Mesenteric fat pad (tissue), 1 donor: Measurements from ENCODE around the gene RGPD3. TPM values are rescaled to one million over a fixed set of nuclear protein-coding genes. Genes with fewer than 3 reads are reported as not detected.
"Not testable (repeated sequence)": the region's sequence is repeated elsewhere in the genome, so short reads cannot be mapped to it uniquely, and the experiment has no call there.

ENCODE experiments used
- DNase-seq: peaks from one replicate; pipeline ENCODE4 v3.0.0-alpha.2; 2020; ENCODE audit warnings: low spot score
- long read RNA-seq: library from polyadenylated mRNA; unstranded; transcript quantifications from one replicate; pipeline ENCODE4 v2.0.0, GENCODE V29; 2020
- total RNA-seq: library from RNA; stranded (reverse); fragmentation: NEBNext Ultra II Directional; extraction: Animal tissue kit (Norgen Biotek cat#: 25700); gene quantifications from one replicate; pipeline ENCODE4 v1.2.1, GENCODE V29; 2021
- donor health status: DM: yes; HTN: yes; CAD: no.

RGPD3 gene
- total RNA-seq: 0.42 TPM
- long read RNA-seq: 0 reads

GRCh38 chr2:106468107-106468506, at the start of gene RGPD3:
Gene RGPD3 (minus strand): TSS chr2:106468413. CDS start chr2:106468288, 125 bp downstream.
- not testable (repeated sequence) for DNase-seq

DNA sequence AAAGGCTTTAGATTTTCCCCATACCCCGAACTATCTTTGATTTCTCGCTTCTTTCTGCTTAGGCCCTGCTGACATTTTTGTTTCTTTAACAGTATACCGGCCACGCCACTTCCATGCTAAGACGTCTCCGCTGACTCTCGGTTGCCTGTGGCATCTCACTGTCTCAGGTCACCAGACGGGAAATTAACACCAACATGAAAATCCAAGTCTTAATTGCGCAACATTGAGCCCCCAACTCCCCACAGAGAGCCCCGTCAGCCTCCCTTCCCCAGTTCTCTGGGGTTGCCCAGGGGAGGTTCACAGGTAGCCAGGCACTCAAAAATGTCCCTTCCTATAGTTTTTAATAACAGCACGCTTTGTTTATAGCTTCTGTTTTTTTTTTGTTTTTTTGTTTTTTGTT, 49.1 kb upstream of the RGPD3 start:
- DNase-seq: no peak

DNA sequence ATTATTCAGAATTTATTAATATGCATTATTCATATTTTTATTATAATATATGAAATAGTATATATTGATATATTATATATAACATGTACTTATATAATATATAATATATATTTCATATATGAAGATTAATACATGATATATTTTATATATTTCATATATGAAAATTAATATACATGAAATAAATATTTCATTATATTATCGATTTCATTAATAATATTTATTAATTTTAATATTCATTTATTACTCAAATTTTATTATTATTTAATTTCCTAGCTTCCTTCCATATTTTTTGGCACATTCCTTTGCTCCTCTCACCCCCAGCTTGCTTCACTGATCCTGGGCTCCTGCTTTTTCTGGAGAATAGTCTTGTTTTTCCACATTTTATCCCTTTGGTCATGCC, 48.7 kb upstream of the RGPD3 start:
- DNase-seq: no peak

- DNase-seq: no peak
These were observed 48.2 kb upstream of the RGPD3 start for GRCh38 chr2:106516436-106516835.

DNA sequence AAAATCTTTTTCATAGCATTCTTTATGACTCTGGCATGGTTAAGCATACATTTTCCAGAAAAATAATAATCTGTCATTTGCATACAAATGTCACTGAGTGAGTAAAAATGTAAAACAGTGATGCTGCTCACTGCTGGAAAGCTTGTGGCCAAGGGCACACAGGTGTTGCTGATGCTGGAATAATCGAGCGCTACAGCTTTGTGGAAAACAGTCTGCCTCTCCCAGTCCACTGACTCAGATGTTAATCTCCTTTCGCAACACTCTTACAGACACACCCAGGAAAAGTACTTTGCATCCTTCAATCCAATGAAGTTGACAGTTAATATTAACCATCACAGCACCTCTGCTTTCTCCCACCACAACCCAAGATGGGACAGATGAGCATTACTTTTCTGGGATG, 46.6 kb upstream of the RGPD3 start:
- not testable (repeated sequence) for DNase-seq

DNA sequence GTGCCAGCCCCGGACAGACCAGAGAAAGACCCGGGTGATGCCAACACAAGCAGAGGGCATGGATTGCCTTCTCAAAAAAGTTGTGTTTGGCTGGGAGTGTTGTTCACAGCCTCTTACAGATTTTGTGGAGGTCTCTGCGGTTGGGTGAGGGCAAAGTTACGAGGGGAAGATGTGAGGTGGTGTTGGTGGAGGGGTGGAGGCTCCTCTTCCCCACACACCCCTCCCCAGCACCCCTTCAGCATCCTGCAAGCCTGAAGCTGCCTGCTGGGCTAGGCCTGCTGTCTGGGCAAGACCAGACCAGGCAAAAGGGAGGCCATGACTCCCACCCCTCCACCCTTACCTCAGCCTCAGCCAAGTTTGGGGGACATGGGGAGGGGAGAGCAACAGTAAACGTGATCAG, 45.2 kb upstream of the RGPD3 start:
- DNase-seq: not testable (repeated sequence)

DNA sequence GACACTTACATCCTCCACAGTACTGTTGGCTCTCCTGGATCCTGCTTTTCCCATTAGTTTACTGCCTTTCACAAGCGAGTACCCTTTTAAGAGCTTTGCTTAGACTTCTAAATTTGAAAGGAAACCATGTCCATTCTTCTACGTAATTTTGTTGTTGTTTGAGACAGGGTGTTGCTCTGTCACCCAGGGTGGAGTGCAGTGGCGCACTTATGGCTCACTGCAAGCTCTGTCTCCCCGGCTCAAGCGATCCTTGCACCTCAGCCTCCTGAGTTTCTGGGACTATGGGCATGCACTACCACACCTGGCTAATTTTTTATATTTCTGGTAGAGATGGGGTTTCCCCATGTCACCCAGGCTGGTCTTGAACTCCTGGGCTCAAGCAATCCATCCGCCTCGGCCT, 43.7 kb upstream of the RGPD3 start:
- not testable (repeated sequence) for DNase-seq

DNA sequence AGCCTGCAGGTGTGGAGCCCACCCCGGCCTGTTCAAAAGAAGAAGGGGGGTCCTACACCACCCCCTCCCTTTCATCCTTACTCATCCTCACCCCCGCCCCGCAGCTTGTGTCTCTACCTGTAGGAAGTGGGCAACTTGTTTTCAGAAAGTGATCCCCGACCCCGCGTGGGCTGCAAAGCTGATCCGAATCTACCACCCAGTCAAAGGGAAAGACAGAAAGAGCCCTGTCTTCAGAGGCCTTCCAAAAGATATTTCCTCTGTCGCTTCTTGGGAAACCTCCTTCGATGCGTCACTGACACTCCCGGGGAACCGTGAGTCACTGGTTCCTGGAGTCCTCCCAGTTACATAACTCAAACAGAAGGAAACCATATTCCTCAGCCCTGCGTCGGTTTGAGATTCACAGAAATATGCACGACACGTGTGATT, 43.3 kb upstream of the RGPD3 start:
- not testable (repeated sequence) for DNase-seq

DNA sequence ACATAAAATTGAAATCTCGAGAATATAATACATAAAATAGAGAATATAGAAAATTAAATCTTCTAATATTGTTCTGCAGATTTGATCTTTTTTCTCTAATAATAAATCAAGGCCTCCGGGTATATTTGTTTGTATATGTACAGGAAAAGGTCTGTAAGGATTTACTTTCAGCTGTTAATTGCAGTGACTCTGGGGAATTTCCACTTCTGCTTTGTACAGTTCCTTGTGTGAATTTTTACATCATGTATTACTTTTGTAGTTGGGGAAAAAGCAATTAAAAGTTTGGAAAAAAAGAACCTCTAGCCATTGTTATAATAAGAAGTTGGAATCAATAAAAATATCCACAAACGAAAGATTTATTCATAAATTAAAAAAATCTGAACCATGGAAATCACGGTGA, 42.6 kb upstream of the RGPD3 start:
- DNase-seq: not testable (repeated sequence)

DNA sequence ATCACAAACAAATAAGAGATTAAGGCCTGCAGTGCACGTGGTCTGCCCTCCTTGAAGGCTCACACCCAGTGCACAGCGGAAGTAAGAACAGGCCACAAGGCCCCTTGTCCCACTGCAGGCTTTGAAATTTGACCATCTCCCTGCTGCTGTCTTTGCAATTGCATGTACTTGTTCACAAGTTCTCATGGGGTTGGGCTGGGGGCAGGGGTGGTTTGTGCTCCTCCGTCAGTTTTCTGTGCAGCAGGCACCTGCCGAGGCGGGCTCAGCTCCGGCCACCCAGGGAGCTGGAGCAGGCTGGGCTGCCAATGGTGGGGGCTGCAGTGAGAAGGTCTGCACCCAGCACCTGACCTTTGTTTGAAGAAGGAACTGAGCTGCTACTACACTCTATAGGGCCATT, 41.2 kb upstream of the RGPD3 start:
- not testable (repeated sequence) for DNase-seq

DNA sequence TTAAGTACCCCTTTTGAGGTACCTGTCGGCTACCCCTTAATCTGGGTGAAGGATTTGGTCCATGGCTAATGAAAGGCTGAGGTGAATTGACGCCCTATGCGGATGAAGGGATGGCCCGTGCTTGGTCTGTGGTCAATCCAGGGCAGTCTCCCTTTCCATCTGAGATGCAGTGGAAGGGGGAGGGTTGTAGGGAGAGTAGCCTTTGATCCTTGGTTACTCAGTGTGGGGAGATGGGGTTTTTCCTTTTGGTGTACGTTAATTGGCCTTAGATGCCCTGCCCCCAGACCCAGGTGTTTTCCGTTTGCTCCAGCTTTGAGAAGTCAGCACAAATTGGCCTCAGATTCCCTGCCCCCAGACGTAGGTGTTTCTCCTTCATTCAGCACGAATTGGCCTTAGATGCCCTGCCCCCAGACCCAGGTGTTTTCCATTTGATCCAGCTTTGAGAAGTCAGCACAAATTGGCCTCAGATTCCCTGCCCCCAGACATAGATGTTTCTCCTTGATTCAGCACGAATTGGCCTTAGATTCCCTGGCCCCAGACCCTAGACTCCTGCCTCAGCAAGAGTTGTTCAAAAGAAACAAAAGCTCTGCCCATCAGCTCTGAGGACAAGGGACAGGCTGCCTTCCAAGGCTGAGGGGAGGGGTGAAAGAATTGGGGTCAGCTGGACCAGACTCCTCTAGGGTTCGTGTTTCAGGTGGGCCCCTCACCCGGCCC, 40.6 kb upstream of the RGPD3 start:
- DNase-seq: not testable (repeated sequence)

DNA sequence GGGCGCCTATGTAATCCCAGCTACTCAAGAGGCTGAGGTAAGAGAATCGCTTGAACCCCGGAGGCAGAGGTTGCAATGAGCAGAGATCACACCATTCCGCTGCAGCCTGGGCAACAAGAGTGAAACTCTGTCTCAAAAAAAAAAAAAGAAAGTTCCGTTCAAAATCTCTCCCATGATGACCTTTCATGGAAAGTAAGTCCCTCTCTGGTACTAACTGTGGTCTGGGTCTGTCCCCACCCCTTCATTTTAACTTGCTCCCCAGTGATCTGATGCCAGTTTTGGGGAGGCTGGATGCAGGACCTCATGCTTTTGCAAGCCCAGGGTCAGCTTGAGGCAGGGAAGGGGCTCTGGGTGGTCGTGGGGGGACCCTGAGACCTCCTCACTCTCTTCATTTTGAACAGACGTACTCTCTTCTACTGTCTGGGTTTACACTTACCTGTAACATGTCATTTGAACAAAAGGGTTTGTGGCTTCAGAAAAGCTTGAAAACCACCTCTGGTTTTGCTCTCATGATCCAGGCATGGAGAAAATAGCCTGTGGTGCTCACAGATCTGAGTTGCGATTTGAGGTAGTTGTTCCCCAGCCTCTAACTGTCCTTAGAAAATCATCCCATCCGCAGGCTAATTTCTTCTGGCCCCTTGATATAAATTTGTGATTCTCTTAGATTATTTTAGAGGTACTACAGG, 37.9 kb upstream of the RGPD3 start:
- not testable (repeated sequence) for DNase-seq

GRCh38 chr2:106504787-106505186, 36.6 kb upstream of the RGPD3 start:
- not testable (repeated sequence) for DNase-seq

GRCh38 chr2:106504192-106504591, 36.0 kb upstream of the RGPD3 start:
- not testable (repeated sequence) for DNase-seq

GRCh38 chr2:106502351-106502750, 34.1 kb upstream of the RGPD3 start:
- DNase-seq: not testable (repeated sequence)

DNA sequence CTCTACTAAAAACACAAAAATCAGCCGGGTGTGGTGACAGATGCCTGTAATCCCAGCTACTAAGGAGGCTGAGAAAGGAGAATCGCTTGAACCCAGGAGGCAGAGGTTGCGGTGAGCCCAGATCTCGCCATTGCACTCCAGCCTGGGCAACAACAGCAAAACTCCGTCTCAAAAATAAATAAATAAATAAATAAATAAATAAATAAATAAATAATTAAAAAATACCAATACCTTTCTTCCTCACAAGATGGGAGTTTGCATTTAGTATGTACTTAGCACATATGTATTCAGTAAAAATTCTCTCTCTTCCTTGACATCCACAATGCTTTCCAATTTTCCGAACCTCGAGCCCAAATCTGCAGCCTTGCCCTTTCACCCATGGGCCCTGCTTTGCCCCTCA, 32.1 kb upstream of the RGPD3 start:
- DNase-seq: not testable (repeated sequence)

- not testable (repeated sequence) for DNase-seq
These were observed 30.3 kb upstream of the RGPD3 start for GRCh38 chr2:106498549-106498948.

GRCh38 chr2:106492913-106493312, 24.7 kb upstream of the RGPD3 start:
- DNase-seq: not testable (repeated sequence)

DNA sequence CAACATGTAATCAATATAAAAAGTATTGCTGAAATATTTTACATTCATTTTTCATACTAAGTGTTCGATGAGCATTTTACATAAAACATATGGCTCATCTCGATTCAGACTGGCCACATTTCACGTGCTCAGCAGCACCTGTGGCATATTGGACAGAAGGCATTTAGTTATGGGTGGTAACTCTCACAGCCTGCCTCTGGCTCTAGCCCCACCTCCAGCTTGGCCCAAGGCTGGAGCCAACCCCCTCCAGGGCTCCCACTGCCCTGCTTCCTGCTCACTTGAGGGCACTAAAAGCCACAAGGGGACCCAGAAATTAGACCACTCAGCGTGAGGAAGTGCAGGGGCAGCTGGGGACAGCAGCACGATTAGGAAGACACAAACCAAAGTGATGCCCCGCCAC, 24.2 kb upstream of the RGPD3 start:
- DNase-seq: not testable (repeated sequence)

GRCh38 chr2:106489701-106490100, 21.5 kb upstream of the RGPD3 start:
- DNase-seq: not testable (repeated sequence)

DNA sequence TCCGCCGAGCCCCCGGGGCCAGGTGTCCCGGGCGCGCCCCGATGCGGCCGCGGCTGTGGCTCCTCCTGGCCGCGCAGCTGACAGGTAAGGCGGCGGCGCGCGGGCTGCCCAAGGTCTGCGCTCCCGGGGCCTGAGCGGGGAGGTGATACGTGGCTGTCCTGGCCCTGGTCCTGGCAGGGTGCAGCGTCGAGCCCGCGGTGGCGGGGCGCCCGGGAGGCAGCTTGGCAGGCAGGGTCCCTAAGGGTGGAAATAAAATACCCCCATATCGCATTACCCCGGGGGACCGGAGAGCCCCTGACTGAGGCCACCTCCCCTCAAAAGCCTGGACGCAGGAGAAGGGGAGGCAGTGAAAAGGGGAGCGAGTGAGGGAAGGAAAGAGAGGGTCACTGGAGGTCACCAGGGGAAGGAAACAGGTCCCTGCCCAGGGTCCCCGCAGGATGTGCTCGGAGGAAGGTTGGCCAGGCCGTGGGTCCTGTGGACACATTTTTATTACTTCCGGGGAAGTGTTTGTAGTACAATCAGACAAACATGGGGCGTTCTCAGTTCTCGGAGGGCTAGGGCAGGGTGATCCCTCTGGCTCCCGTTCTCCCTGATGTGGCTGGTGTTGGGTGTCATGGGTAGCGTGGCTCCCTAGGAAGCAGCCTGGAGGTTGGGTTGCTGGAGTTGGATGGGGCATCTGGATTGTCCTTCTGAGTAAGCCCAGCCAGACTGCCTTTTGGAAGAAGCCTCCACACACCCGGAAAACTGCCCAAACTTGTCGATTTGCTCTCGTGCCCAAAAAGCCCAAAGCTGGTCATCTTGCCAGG, 19.4 kb upstream of the RGPD3 start:
- DNase-seq: not testable (repeated sequence)
